Inferior parietal cortex (tissue), 1 donor: Measurements from ENCODE around the gene GIMAP8.
"Not testable (repeated sequence)": the region's sequence is repeated elsewhere in the genome, so short reads cannot be mapped to it uniquely, and the experiment has no call there.

ENCODE experiments used
- DNase-seq: peaks from one replicate; pipeline ENCODE4 v3.0.0-alpha.2; 2016; ENCODE audit errors: extremely low spot score

GIMAP8 gene

DNA sequence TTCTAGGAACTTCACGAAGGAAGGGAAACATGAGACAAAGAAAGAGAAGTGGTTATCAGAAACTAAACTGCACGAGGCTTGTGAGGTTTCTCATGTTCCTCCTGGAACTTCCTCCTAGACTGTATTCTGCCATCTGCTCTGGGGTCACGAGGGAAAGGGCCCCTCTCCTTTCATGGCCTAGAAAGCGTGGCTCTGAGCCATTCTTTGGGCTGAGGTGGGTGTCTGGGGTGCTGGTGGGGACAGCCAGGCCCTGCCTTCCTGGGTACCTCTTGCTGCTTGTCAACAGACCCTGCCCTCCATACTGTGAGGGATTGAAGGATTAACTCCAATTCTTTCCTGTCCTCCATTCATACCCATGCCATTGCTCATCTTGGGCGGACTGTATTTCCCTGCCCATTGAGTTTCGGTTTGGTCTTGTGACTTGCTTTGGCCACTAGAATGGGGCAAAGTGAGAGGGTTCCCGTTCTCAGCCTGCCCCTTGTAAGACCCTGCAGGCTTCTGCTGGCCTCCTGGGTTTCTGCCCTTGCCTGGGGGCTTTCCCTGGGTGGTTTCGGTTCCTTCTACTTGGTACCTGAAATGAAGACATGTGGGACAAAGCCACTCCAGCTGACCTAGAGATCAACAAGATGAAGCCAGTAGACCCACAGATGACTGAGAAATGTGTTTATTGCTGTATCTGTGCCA lies 14.9 kb upstream of the GIMAP8 start:
- no peak for DNase-seq

DNA sequence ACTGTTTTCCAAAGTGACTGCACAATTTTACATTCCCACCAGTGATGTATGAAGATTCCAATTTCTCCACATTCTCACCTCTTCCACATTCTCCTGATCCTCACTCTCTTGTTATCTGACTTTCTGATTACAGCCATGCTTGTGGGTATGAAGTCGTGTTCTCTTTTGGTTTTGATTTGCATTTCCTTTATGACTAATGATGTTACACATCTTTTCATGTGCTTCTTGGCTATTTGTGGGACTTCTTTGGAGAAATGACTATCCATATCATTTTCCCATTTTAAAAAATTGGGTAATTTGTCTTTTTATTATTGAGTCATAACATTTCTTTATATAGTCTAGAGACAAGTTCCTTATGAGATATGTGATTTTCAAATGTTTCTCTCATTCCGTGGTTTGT lies 10.5 kb upstream of the GIMAP8 start:
- DNase-seq, result no peak

DNA sequence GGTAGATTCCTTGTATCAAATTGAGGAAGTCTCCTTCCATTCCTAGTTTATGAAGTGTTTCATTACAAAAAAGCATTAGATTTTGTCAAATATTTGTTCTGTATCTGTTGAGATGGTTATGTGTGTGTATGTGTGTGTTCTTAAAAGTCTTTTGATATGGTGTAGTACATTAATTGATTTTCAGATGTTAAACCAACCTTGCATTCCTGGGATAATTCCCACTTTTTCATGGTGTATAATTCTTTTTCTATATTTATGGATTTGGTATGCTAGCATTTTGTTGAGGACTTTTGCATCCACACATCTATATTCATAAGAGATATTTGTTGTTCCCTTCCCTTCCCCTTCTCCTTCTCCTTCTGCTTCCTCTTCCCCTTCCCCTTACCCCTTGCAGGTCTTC lies 8.9 kb upstream of the GIMAP8 start:
- no peak for DNase-seq

DNA sequence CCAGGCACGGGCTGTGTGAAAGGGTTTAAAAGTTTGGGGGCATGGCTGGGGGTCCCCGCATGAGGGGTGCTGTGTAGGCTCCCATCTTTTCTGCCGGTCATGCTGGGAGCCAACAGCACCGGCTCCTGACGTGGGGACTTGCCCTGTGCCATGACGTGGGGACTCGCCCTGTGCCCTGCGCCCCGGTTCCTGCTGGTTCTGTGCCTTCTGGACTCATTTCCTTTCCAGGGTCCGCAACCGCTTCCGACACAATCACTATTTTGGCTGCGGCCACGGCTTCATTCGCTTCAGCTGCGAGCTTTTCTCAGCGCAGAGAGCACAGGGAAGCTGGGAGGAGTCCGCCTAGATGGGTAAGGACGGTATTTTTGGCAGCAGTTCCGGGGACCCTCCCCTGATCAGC lies 7.6 kb upstream of the GIMAP8 start:
- no peak for DNase-seq

DNA sequence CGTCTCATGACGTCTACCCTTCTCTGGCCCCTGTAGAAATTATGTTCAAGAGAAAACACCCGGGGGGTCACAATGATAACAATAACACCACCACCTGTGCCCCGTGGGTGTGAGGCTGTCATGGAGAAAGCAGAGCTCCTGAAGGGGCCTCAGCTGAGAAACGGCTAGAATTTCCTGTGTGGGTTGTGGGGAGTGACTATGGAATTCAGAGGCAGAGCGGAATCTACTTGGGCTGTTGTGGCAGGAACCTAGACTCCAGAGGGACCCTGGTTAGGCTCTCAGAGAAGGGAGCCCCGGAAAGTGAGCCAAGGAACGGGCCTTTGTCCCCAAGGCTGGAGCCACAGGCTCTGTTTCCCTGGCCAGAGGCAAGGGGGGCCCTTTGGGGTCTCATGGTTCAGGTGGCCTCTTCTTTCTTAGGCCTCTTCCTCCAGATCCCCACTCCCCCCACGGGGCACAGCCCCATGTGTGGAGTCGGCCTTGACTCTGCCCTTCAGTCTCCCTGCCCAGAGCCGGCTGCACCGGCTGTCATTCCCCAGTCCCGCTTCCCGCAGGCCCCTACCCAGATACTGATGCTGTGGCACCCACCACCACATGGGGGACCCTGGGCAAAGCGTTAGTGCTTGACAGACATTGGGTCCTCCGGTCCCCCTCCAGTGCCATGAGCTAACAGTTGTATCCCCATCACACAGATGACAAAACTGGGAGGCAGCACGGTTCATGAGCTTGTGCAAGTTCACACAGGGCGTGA lies 6.5 kb upstream of the GIMAP8 start:
- DNase-seq, result no peak

DNA sequence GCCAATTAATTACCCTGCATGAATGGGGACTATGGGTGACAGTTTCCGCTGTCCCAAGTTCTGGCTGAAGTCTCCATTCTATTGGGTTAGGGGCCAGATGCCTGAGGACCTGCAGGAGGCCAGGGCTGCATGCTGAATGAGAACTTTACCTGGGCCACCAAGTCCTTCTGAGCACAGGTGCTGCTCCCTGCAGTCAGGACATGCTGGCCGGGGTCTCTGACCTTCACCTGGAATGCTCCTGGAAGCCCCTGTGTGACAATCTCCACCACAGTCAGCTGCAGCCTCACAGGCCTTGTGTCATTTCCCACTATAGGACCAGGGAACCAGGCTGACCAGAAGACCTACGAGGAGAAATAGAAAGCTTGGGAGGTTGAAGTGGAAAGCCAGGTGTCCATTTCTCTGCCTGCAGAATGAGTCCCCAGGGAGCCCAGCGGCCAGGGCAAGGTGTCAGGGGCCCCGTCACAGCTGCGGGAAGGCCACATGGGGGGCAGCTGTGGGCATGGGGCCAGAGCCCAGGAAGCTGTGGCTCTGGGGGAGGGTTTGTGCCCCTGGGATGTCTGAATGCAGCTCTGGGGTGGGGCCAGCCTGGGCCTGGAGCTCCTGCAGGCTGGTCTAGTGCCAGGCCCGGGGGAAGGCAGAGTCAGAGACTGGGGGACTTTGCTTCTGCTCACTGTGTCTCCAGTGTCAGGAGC lies 5.6 kb upstream of the GIMAP8 start:
- DNase-seq, result no peak

DNA sequence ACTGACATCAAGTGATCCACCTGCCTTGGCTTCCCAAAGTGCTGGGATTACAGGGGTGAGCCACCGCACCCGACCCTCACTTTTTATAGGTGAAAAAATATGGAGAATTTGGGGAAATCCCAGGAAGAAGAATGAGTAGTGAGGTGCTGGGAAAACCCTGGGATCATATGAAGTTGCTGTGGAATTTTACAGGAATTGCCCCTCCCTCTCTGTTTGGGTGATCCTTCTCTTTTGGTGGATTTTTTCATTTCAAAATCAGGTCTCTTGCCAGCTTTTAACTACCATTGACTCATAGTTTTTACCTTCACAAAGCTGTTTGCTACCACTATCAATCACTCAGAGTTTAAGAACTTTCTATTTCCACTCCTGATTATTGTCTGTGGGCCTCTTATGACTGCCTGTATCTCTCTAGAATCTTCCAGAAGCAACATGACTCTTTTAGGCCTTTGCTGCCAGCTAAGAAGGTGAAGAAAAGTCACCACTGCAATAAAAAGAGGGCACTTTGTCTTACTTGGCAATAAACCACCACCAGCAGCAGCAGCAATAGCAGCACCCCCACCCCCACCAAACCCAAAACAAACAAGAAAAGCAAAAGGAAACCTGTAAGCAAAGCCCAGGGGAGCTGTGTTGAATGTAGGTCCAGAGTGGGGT lies 4.0 kb upstream of the GIMAP8 start:
- no peak for DNase-seq

DNA sequence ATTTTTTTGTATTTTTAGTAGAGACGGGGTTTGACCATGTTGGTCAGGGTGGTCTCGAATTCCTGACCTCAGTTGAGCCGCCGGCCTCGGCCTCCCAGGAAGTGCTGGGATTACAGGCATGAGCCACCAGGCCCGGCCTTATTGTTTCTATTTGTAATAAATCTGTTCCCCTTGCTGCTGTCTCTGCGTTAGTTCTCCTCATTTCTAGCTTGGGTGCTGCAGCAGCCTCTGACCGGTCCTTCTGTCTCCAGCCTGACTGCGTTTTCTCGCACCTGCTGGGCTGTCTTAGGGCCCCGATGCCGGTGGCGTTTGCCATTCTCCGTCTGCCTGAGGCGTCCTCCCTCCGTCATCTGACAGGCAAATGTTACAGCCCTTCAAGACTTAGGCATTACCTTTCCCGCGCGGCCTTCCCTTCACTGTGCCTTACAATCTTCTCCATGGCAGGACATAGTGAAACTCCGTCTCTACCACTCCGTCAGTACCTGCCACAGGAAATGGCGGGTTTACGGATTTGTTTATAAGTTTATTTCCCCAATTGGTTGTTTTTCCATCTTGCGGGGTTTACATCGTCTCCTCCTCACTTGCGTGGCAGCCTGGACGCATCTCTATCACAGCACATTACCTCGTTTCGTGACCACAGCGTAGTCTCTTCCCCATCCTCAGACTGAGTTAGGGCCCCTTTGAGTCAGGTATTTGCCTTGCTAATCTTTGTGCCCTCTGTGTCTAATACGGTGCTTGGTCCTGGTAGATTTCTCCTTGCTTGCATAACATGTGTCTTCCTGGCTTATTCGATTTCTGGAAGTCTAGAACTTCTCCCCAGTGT lies 2.3 kb upstream of the GIMAP8 start:
- DNase-seq, result no peak

DNA sequence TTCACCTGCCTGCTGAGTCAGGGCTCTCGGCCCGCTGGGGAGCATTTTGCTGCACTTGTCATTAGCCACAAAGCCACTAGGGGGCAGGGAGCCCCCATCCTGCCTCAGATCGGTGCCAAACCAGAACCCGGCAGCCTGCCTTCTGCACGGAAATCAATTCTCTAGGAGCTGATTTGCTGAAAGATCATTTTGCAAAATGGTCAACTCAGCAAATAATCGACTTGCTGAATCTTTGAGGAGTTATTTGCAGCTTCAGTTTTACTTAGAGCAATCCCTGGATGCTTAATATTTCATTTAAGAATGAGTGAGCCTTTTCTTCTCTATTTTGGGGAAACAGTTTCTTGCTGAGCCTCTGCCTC lies 1.7 kb upstream of the GIMAP8 start:
- peak; percentile 83 for DNase-seq

DNA sequence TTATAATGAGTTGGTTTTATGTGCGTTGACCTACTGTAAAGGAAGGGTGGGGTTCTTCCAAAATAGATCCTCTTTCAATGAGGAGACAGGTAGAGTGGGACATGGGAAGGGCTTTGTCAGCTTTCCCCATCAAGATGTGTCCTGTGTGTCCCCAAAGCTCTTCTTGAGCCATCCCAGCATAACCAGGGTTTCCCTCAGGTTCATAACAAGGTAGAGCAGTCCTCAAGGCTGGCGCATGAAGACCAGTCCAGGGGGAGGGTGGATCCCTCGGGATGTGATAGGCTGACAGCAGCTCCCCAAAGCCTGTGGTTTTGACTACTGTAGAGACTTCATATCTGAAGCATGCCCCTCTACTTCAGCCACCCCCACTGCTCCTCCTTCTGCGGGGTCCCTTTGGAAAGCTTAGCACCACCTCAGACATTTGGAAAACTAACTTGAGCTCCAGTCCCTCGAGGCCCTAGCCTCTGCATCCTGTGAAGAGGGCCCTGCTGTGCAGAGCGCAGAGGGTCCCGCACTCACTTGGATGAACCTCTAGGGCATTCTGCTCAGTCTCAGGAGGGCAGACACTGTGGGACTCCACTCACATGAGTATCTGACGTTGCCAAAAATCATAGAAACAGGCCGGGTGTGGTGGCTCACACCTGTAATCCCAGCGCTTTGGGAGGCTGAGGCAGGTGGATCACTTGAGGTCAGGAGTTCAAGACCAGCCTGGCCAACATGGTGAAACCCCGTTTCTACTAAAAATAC lies 1.1 kb upstream of the GIMAP8 start:
- no peak for DNase-seq

DNA sequence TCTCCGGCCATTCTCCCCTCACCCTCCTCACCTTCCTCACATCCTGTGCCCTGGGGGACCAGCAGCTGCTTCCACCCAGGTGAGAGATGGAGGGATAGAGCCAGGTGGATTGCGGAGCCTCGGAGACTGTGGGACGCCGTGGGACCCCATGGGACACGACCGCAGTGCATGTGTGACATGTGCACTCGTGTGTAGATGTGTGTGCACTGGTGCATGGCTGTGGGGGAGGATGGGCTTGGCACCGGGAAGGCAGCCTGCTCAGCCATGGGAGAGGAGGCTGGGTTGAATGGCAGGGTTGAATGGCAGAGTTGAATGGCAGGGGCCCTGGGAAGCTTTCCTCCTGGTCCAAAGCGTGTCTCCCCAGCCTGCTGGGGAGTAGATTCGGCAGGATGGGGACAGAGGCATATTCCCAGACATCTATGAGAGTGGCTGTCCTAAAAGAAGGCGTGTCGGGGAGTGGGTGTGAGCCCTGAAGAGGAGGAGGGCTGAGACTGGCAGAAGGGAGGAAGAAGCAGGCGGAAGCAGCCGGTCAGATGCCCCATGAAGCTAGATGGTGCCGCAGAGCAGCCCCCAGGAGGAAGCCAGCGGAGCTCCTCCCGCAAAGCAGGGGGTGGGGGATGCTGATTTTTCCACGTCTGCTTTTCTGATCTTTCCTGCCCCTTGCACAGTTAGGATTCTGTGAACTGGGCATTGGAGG lies 815 bp downstream of the GIMAP8 start:
- DNase-seq, result no peak

DNA sequence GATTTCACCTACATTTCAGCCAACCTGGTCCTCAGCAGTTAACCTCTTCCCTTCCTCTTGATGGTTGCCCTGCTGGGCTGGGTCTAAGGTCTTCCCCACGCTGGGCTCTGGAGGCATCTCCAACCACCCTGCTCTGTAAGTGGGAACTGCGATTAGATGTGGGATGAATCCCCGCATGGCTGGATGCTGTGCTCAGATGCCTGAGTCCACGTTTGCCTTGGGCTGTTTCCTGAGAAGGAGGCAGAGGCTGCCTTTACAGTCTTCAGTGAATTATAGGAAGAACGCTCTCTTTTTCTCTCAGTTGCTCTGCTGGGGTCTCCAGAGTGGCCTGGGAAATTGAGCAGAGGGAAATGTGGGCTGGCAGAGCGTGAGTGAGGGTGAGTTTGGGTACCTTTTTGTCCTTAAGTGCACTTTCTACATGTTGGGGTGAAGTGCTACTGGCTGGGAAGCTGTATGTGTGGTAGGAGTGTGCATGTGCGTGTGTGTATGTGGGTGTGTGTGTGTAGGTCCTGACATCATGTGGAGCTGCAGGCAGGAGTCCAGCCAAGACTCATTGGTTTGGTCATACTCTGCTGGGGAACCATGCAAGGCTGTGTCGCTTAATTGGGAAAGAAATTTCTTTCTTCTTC lies 1.5 kb downstream of the GIMAP8 start:
- DNase-seq, result no peak

DNA sequence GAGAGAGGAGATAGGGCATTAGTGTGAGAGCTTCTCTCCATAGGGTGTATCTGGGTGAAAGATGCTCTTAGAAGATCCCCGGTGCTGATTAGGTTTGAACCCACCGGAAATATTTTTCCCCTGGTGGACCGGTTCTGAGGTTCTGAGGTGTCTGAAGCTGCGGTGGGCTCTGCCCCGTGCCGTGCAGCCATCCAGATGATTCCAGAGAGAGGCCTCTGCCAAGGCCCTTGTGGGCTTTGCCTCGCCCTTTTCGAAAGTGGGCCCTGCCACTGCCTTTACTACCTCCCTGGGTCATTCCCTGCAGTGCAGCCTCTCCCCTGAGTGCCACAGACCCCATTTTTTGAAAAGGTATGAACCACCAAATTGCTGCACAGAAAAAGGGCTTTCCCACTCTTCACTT lies 2.8 kb downstream of the GIMAP8 start:
- DNase-seq, result no peak

DNA sequence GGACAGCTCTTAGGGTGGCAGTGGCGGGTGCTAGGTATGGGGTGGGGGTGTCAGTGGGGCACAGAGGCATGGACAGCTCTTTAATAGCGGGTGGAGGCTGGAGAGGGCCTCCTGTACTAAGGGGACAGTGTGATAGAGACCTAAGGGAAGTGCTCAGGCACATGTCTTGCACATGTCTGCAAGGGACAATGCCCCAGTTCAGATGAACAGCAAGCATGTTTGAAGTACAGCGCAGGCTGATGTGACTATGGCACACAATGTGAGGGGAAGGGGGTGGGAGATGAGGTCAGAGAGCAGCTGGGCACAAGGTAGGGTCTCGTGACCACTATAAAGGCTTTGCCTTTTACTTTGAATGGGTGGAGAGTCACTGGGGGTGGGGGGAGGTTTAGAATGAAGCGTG lies 3.5 kb downstream of the GIMAP8 start:
- DNase-seq, result no peak

DNA sequence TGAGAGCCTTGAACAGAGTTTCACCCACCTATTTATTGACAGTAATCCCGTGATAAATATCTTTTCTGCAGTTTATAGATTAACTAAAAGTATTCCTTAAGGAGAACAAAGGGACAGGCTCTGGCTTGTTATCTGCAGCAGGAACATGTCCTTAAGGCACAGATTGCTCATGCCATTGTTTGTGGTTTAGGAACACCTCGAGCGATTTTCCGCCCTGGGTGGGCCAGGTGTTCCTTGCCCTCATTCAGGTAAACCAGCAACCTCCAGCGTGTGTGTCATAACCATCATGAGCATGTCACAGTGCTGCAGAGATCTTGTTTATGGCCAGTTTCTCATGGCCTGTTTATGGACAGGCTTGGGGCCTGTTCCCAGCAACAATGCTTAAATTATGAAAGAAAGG lies 6.6 kb downstream of the GIMAP8 start:
- DNase-seq, result not testable (repeated sequence)

DNA sequence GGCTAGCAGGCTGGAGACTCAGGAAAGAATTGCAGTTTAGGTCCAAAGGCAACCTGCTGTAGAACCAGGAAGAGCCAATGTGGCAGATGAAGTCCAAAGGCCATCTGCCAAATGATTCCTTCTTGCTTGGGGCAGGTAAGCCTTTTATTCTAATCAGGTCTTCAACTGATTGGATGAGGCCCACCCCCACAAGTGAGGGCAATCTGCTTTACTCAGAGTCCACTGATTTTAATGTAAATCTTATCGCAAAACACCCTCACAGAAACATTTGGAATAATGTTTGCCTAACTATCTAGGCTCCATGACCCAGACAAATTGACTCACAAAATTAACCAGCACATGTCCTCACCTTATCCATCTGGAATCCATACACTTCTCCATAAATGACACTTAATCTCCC lies 7.8 kb downstream of the GIMAP8 start:
- DNase-seq, result no peak

DNA sequence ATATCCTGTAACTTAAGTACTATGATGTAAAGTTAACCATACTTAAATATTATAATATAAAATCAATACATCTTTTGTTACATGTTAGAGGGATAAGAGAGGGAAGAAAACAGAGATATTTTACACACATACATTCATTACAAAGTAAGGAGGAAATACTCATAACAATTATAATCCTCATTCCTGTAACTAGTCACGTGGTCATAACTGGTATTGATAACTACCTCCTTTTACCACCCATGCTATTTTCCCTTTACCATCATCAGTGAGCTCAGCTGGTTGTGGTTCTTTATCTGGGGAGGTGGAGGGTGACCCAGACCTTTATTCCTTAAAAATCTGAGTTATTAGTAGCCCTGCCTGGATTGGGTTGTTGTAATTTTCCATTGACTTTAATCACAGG lies 8.3 kb downstream of the GIMAP8 start:
- no peak for DNase-seq

DNA sequence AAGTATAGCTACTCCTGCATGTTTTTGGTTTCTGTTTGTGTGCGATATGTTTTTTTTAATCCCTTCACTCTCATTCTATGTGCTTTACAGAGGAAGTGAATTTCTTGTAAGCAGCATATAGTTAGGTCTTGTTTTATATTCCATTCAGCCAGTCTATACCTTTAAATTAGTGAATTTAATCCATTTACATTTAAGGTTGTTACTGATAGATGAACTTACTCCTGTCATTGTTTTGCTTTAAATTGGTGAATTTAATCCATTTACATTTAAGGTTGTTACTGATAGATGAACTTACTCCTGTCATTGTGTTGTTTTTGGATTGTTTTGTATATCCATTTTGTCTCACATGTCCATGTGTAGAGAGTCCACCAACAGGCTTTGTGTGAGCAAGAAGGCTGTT lies 11.1 kb downstream of the GIMAP8 start:
- no peak for DNase-seq

DNA sequence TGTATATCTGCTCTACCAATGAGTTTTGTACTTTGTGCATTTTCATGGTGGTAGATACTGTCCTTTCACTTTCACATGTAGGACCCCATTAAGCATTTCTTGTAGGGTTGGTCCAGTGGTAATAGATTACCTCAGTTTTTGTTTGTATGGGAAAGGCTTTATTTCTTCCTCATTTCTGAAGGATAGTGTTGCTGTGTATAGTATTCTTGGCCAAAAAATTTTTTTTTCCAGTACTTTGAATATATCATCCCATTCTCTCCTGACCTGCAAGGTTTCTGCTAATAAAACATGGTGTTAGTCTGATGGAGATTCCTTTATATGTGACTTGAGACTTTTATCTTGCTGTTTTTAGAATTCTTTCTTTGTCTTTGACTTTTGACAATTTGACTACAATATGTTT lies 12.0 kb downstream of the GIMAP8 start:
- DNase-seq, result no peak

DNA sequence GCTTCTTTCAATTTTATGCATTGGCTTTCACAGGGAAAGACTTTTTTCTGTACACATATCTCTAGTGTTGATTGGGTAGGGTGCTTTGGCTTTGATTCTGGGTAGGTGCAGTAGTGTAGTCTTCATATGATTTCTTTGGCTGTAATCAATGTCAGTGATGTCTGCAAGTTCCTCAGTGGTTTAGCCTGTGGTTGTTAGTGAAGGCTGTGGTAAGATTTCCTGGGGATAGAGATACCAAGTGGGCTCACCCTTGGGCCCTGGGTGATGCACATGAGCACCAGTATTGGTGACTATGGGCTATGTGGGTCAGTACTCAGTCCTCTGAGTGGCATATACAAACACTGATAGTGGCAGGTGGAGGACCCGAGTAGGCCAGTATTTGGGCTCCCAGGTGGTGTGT lies 13.0 kb downstream of the GIMAP8 start:
- no peak for DNase-seq
